IPS DF 4.7 (cell line): ENCODE results near the gene NIP7.

Source experiments
- DNase-seq: peaks from one replicate; pipeline ENCODE4 v3.0.0-alpha.2; 2013; ENCODE audit warnings: low spot score; ENCODE audit errors: extremely low read depth

The NIP7 gene

GRCh38 chr16:69318911-69319289 lies 20.7 kb upstream of the NIP7 start:
- no peak for DNase-seq

GRCh38 chr16:69319381-69319780 lies 20.2 kb upstream of the NIP7 start:
- no peak for DNase-seq

- DNase-seq = no peak
These were observed 19.5 kb upstream of the NIP7 start for GRCh38 chr16:69319826-69320739.

- no peak for DNase-seq
These were observed 18.9 kb upstream of the NIP7 start for GRCh38 chr16:69320740-69321073.

GRCh38 chr16:69321080-69321479 lies 18.5 kb upstream of the NIP7 start:
- DNase-seq = no peak

- no peak for DNase-seq
These were observed 17.2 kb upstream of the NIP7 start for GRCh38 chr16:69322343-69322742.

- no peak for DNase-seq
These were observed 16.2 kb upstream of the NIP7 start for GRCh38 chr16:69323415-69323814.

GRCh38 chr16:69324013-69324531 lies 15.5 kb upstream of the NIP7 start:
- DNase-seq = no peak

GRCh38 chr16:69324585-69325253 lies 14.9 kb upstream of the NIP7 start:
- no peak for DNase-seq

- DNase-seq = no peak
These were observed 13.8 kb upstream of the NIP7 start for GRCh38 chr16:69325784-69326171.

GRCh38 chr16:69326172-69326873 lies 13.2 kb upstream of the NIP7 start:
- DNase-seq = no peak

- DNase-seq = no peak
These were observed 11.8 kb upstream of the NIP7 start for GRCh38 chr16:69327585-69328310.

- DNase-seq = no peak
These were observed 10.7 kb upstream of the NIP7 start for GRCh38 chr16:69328854-69329316.

GRCh38 chr16:69329369-69330285 lies 9.9 kb upstream of the NIP7 start:
- no peak for DNase-seq

GRCh38 chr16:69330286-69331109 lies 9.1 kb upstream of the NIP7 start, which contains the start of gene PDF:
Gene PDF (minus strand): TSS chr16:69330588. CDS start chr16:69330570, 18 bp downstream.
- peak; percentile 56 for DNase-seq

GRCh38 chr16:69334696-69335095 lies 4.9 kb upstream of the NIP7 start:
- DNase-seq = no peak

GRCh38 chr16:69338557-69339288 lies 849 bp upstream of the NIP7 start:
- DNase-seq = no peak

- DNase-seq = no peak
These were observed 598 bp downstream of the NIP7 start for GRCh38 chr16:69340095-69340644.
